ENCODE measurements around the gene KCTD17.

GRCh38 chr22:37105154-37105553 is 53.6 kb downstream of the KCTD17 start:
- no peak for TF ChIP-seq CTCF (IDR thresholded peaks at IDR 0.05)
- TF ChIP-seq EZH2phosphoT487 (IDR thresholded peaks at IDR 0.05), result no peak
- no peak for TF ChIP-seq EZH2 (IDR thresholded peaks at IDR 0.05)
